GM23338 (cell line): ENCODE results near the gene FNDC1. TPM values are rescaled to one million over a fixed set of nuclear protein-coding genes. Genes with fewer than 3 reads are reported as not detected.

Experiments
- ATAC-seq: fragments of 200-7000 bp; cut with Tn5 transposase; 3 replicates; pipeline ENCODE4 v1.9.1; 2020
- DNase-seq: peaks from one replicate; pipeline ENCODE4 v3.0.0-alpha.2; 2015; ENCODE audit warnings: low spot score
- H2AFZ ChIP-seq: fragments of 200-600 bp; sonication (generic); 2 replicates; pipeline ENCODE4 v1.8.0; 2016; ENCODE audit warnings: antibody characterized with exemption, mild to moderate bottlenecking, moderate library complexity
- H3F3A ChIP-seq: fragments of 200-600 bp; sonication (generic); replicated peaks from 2 replicates; pipeline ENCODE4 v1.8.0; 2017; ENCODE audit warnings: antibody characterized with exemption, mixed run types, low read depth
- H3K27ac ChIP-seq: fragments of 200-600 bp; sonication (generic); 2 replicates; pipeline ENCODE4 v1.6.1; 2016; ENCODE audit warnings: low read depth
- H3K27me3 ChIP-seq: fragments of 200-600 bp; sonication (generic); 2 replicates; pipeline ENCODE4 v1.8.0; 2016; ENCODE audit warnings: mild to moderate bottlenecking, mixed run types, moderate library complexity; ENCODE audit not compliant: insufficient read depth
- H3K36me3 ChIP-seq: fragments of 200-600 bp; sonication (generic); 2 replicates; pipeline ENCODE4 v1.8.0; 2016; ENCODE audit warnings: mild to moderate bottlenecking; ENCODE audit not compliant: insufficient read depth
- H3K4me1 ChIP-seq: fragments of 200-600 bp; sonication (generic); 2 replicates; pipeline ENCODE4 v1.8.0; 2016; ENCODE audit warnings: mild to moderate bottlenecking, moderate library complexity; ENCODE audit not compliant: insufficient read depth
- H3K4me2 ChIP-seq: fragments of 200-600 bp; sonication (generic); 2 replicates; pipeline ENCODE4 v1.7.1; 2017; ENCODE audit warnings: mixed run types
- H3K4me3 ChIP-seq: fragments of 200-600 bp; sonication (generic); 2 replicates; pipeline ENCODE4 v1.6.1; 2016; ENCODE audit warnings: mixed run types
- H3K79me2 ChIP-seq: fragments of 200-600 bp; sonication (generic); replicated peaks from 2 replicates; pipeline ENCODE4 v1.8.0; 2017; ENCODE audit warnings: mild to moderate bottlenecking; ENCODE audit not compliant: insufficient read depth
- H3K9me2 ChIP-seq: fragments of 200-600 bp; sonication (generic); 2 replicates; pipeline ENCODE4 v1.8.0; 2017; ENCODE audit not compliant: insufficient read depth
- H4K20me1 ChIP-seq: fragments of 200-600 bp; sonication (generic); replicated peaks from 2 replicates; pipeline ENCODE4 v1.8.0; 2017; ENCODE audit warnings: mild to moderate bottlenecking; ENCODE audit not compliant: insufficient read depth
- H3K27ac Mint-ChIP-seq: 2 replicates; pipeline ENCODE4 v1.8.0; 2020; ENCODE audit warnings: inconsistent platforms, mild to moderate bottlenecking, moderate library complexity, mixed read lengths
- H3K27me3 Mint-ChIP-seq: 3 replicates; pipeline ENCODE4 v1.8.0; 2022; ENCODE audit warnings: low read depth, mild to moderate bottlenecking, moderate library complexity, mixed read lengths, inconsistent platforms; ENCODE audit not compliant: insufficient read depth, poor library complexity
- H3K36me3 Mint-ChIP-seq: 3 replicates; pipeline ENCODE4 v1.8.0; 2021; ENCODE audit warnings: low read depth, mild to moderate bottlenecking, inconsistent platforms, moderate library complexity, mixed read lengths
- H3K4me1 Mint-ChIP-seq: 3 replicates; pipeline ENCODE4 v1.8.0; 2020; ENCODE audit warnings: mild to moderate bottlenecking, inconsistent platforms, mixed read lengths
- H3K4me3 Mint-ChIP-seq: 3 replicates; pipeline ENCODE4 v1.8.0; 2021; ENCODE audit warnings: moderate library complexity, mild to moderate bottlenecking, inconsistent platforms, mixed read lengths
- H3K9me3 Mint-ChIP-seq: 3 replicates; pipeline ENCODE4 v1.8.0; 2020; ENCODE audit warnings: moderate library complexity, mild to moderate bottlenecking, inconsistent platforms, mixed read lengths
- CREB1 ChIP-seq: fragments of 250-450 bp; sonication (Bioruptor Pico); IDR thresholded peaks from 2 replicates; pipeline ENCODE4 v1.5.0; 2020; ENCODE audit warnings: low read depth, mild to moderate bottlenecking, moderate library complexity
- CTCF ChIP-seq, 2 experiments: fragments of 200-600 bp in 1 of 2; sonication (generic) in 1 of 2; conservative IDR thresholded peaks; 2 replicates each; pipeline versions ENCODE4 v1.5.1 to v1.6.1; 2016 to 2017; ENCODE audit warnings: antibody characterized with exemption in 2 of 2, low read depth in 2 of 2, mild to moderate bottlenecking in 2 of 2, moderate library complexity in 1 of 2
- ETS1 ChIP-seq: IDR thresholded peaks from 2 replicates; pipeline ENCODE4 v1.6.1; 2016; ENCODE audit warnings: antibody characterized with exemption
- EZH2 ChIP-seq: fragments of 200-600 bp; sonication (generic); IDR thresholded peaks from one replicate; pipeline ENCODE4 v1.8.0; 2017; ENCODE audit warnings: antibody characterized with exemption, mild to moderate bottlenecking, low read depth; ENCODE audit not compliant: unreplicated experiment
- EZH2phosphoT487 ChIP-seq: fragments of 200-600 bp; sonication (generic); IDR thresholded peaks from one replicate; pipeline ENCODE4 v1.8.1; 2018; ENCODE audit warnings: antibody characterized with exemption; ENCODE audit not compliant: unreplicated experiment
- JUNB ChIP-seq: IDR thresholded peaks from one replicate; pipeline ENCODE4 v1.6.1; 2016; ENCODE audit warnings: antibody characterized with exemption; ENCODE audit not compliant: unreplicated experiment
- NANOG ChIP-seq: IDR thresholded peaks from 2 replicates; pipeline ENCODE4 v1.6.1; 2016; ENCODE audit warnings: antibody characterized with exemption, borderline replicate concordance
- POLR2AphosphoS5 ChIP-seq: IDR thresholded peaks from 2 replicates; pipeline ENCODE4 v1.6.1; 2016; ENCODE audit warnings: antibody characterized with exemption, low read depth
- REST ChIP-seq: IDR thresholded peaks from one replicate; pipeline ENCODE4 v1.6.1; 2018; ENCODE audit warnings: antibody characterized with exemption; ENCODE audit not compliant: unreplicated experiment
- STAT1 ChIP-seq: IDR thresholded peaks from one replicate; pipeline ENCODE4 v1.6.1; 2016; ENCODE audit warnings: antibody characterized with exemption; ENCODE audit not compliant: unreplicated experiment
- ZNF114 ChIP-seq: fragments of 250-450 bp; sonication (Bioruptor Pico); IDR thresholded peaks from 2 replicates; pipeline ENCODE4 v1.5.0; 2020; ENCODE audit warnings: mild to moderate bottlenecking, moderate library complexity
- ZNF331 ChIP-seq: fragments of 250-450 bp; sonication (Bioruptor Pico); IDR thresholded peaks from 2 replicates; pipeline ENCODE4 v1.5.0; 2020; ENCODE audit warnings: low read depth, mild to moderate bottlenecking, moderate library complexity
- polyA plus RNA-seq: library from polyadenylated mRNA; unstranded; fragments of >200 nt; fragmentation: Nextera tagmentation; extraction: Ambion mirVana; gene quantifications from 2 replicates; pipeline ENCODE4 v1.2.1, GENCODE V29; 2016
- total RNA-seq: library from RNA; depleted of rRNA; stranded (reverse); fragments of >200 nt; shearing (Covaris generic); gene quantifications from 2 replicates; pipeline ENCODE4 v1.2.3, GENCODE V29; 2014

Gene FNDC1
- total and polyA plus RNA-seq, 2 experiments from 2014 or later: 0.38 to 0.57 TPM

DNA sequence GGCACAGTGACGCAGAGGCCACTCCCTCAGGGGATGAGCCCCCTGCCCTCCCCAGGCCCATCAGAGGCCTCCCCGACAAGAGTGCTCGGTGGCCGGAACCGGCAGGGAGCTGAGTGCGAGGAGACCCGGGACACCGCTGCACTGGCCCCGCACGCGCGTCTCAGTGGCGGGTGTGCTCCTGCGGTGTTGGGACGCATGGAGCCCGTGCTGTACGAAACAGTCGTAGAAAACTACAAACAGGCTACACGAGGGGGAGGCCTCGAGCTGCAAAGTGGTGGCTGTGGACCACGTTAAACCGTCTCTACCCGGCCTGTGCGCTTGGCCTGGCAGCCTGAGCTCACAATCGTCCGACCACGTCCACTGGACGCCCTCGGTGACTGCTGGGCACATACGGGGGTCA lies 40.2 kb upstream of the FNDC1 start:
- H3K27me3 ChIP-seq: no peaks in the 10 kb centered on the region
- DNase-seq (no peak), ATAC-seq (no peak)
- H3K27ac Mint-ChIP-seq: no peak overlapping the region
- H3K4me1 ChIP-seq: no peaks in the 10 kb centered on the region
- peak overlapping the region; percentile 74; the same call in 1 of the 2 replicates for H2AFZ ChIP-seq
- H3K27ac ChIP-seq: no peak overlapping the region
- peaks cover 6% of the 10 kb centered on the region for H3K27me3 Mint-ChIP-seq
- H4K20me1 ChIP-seq: no peaks in the 10 kb centered on the region
- H3K4me3 ChIP-seq: no peak overlapping the region
- no peaks in the 10 kb centered on the region for H3F3A ChIP-seq
- no peak overlapping the region for H3K4me2 ChIP-seq
- H3K4me3 Mint-ChIP-seq: no peak overlapping the region
- H3K36me3 Mint-ChIP-seq: no peaks in the 10 kb centered on the region
- no peaks in the 10 kb centered on the region for H3K4me1 Mint-ChIP-seq
- TF ChIP-seq ETS1 (no peak), CREB1 (no peak), ZNF114 (CRISPR knock-in tag) (no peak), CTCF (conservative IDR thresholded peaks at IDR 0.05; ENCODE audit: low read depth in 2 of 2) (no peak), STAT1 (no peak), JUNB (no peak), NANOG (no peak), EZH2phosphoT487 (no peak)
- no peaks in the 10 kb centered on the region for H3K9me2 ChIP-seq
- H3K9me3 Mint-ChIP-seq: no peaks in the 10 kb centered on the region
- H3K79me2 ChIP-seq: no peaks in the 10 kb centered on the region
- H3K36me3 ChIP-seq: no peaks in the 10 kb centered on the region

DNA sequence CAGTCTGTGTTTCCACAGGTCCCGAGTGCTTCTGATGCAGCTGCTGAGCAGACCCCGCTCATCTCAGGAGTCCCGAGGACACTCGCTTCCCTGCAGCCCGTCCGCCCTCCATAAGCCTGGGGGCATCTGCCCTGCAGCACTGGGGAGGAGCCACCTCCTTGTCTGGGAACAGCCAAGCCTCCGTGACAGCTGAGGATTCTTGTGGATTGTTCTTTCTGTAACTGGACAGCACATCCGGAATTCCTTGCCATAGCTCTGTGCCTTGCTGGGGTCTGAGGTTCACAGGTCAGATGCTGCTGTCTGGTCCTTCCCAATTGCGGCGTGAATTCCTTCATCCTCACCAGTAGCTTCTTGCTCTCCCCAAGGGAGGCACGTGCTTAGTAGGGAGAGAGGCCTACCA lies 38.4 kb upstream of the FNDC1 start:
- H3K4me3 Mint-ChIP-seq: no peak overlapping the region
- Histone ChIP-seq H3K27me3 (no peaks in the 10 kb centered on the region), H4K20me1 (no peaks in the 10 kb centered on the region), H3K4me2 (no peak overlapping the region), H3K79me2 (no peaks in the 10 kb centered on the region), H3K36me3 (no peaks in the 10 kb centered on the region), H3K4me3 (no peak overlapping the region), H2AFZ (no peak overlapping the region), H3K4me1 (no peaks in the 10 kb centered on the region), H3F3A (no peaks in the 10 kb centered on the region), H3K9me2 (no peaks in the 10 kb centered on the region), H3K27ac (no peak overlapping the region)
- 0 out of 3 replicates have a peak, but pooled peaks cover 2% of the 10 kb centered on the region for H3K4me1 Mint-ChIP-seq
- H3K27me3 Mint-ChIP-seq: peaks cover 8% of the 10 kb centered on the region
- no peak overlapping the region for H3K27ac Mint-ChIP-seq
- no peaks in the 10 kb centered on the region for H3K9me3 Mint-ChIP-seq
- TF ChIP-seq ETS1 (no peak), CREB1 (no peak), REST (no peak), POLR2AphosphoS5 (no peak), ZNF114 (CRISPR knock-in tag) (no peak), CTCF (conservative IDR thresholded peaks at IDR 0.05; ENCODE audit: low read depth in 2 of 2) (no peak), NANOG (no peak), ZNF331 (no peak), EZH2phosphoT487 (no peak), JUNB (no peak), EZH2 (no peak)
- ATAC-seq: no peak
- no peak for DNase-seq
- H3K36me3 Mint-ChIP-seq: no peaks in the 10 kb centered on the region
